Stimulated activated CD8-positive, alpha-beta memory T cell treated with anti-CD3 and anti-CD28 coated beads, Interleukin-7, amount 100 ng/mL, for 4 hours (primary cell): ENCODE data around the gene FILIP1.

ENCODE experiments used
- DNase-seq, 2 donors: peaks; one replicate each; pipeline ENCODE4 v3.0.0-alpha.2; 2020; ENCODE audit warnings: low read depth in 2 of 2

FILIP1 gene

DNA sequence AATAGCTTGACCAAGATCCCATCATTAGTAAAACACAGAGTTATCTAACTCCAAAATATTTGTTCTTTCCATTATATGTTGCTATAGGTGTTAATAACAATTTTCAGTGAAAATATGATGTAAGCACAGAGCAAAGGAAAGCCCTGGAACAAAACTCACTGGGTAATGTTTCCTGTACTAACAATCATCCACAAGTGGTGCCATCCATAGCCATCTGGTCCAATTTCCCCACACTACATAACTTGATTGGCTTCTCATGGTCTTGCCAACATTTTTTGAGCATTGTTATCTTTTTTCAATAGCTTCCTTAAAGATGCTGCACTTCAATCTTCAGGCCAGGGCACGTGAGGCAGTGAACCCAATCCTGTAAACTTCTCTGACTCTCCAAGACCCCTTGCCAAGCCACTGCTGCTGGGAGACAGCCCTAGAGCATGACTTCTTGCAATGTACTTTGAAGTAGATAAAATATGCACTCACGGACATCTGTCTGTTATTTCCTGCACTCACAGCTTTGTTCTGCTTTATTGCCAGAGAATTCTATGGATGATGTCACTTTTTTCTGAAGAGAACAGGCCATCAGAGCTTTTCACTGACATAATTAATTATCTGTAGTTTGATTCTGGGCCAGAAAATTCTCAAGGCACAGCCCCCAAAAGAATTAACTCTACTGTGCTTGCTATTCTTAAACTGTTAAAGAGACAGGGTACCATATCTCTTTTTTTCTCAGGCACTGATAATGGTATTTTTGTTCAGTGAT lies 111.5 kb downstream of the FILIP1 start:
- DNase-seq: no peak

DNA sequence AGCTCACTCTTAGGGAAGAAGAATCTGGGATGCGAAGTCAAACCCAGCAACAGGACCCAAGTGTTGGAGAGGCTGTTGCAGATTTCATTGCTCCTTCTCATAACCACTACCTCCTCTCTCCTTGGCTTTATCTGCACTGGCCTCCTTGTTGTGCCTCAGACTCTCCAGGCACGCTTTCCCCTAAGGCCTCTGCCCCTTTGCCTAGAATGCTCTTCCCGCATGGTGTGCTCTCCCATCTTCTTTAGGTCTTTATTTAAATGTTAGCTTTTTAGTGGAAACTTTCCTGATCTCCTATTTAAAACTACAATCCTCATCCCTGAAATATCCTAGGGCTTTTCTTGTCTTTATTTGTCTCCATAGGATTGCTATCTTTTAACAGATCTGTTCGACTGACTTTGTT lies 114.1 kb downstream of the FILIP1 start:
- DNase-seq: no peak

DNA sequence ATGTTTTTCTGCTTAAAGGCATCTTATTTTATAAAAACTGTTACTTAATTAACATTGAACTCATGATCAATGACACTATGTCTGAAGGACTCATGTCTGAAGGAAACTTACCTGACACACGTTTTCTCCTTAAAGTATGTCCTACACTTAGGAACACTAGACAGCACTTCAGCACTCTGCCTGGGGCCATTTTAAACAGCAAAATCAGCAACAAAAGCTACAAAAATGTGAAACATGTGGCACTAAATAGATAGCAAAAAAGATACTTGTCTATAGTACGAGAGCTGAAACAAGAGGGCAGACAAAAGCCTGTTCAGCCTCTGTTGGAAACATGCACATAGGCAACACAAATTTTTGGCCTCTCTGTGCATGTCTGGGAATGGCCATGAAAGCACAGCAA lies 115.5 kb downstream of the FILIP1 start:
- DNase-seq: no peak

DNA sequence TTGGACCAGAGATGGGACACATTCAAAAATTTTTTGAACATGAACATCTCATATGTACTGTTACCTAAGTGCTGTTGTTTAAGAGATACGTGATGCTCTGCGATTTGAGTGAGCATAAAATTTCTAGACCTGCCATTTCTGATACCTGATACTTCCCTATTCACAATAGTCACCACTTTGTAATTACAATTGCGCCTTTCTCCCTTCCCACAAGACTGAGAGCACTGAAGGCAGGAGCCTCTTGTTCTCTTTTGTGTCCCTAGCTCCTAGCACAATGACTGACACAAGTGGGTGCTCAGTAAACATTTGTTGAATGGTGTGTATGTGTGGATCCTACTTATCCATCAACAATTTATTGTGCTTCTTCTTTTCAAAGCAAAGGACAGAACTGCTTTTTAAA lies 116.2 kb downstream of the FILIP1 start:
- no peak for DNase-seq

DNA sequence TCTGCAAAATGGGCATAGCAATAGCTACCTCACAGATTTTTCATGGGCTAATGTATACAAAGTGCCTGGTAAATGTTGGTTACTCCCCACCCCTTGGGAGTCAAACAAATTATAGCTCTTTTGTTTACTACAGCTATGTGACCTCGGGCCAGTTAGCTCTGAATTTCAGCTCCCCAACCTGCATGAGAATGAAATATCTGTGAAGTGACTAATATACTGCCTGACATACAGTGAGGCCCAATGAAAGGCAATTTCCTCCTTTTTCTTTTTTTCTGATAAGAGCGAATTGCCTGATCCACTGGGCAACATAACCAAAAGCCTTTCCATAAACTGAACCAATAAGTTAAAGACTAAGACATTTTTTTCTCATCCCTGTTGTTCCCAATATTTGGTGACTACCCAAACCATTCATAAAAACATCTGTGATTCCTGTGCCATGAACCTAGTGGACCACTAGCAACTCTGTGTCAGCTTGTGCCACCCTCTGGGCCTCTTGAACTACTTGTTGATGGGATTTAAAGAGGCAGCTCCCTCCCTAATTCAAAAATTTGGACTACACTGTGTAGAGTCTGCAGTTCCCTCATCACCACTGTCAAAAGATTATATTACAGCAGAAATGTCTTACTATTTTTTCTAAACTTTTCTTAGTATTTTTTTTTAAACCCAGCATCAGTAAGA lies 117.1 kb downstream of the FILIP1 start:
- DNase-seq: no peak

DNA sequence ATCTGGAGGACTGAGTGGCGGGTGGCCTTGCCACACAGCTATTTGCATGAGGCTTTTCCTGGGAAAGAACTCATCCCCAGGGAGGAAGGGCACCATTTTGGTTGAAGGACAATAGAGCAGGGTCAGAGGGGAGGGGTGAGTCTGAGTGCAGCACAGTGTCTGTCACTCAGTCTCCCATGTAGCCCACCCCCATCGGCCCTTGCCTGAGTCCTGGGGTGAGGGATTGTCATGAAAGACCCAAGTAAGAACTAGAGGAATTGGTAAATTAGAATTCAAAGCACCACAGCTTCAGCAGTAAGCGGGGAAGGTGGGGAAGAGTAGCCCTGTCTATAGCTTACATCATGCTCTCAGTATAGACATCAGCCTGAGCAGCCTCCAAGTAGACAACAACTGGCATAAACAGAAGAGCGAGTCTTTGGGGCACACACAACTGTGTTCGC lies 118.6 kb downstream of the FILIP1 start:
- DNase-seq: no peak

DNA sequence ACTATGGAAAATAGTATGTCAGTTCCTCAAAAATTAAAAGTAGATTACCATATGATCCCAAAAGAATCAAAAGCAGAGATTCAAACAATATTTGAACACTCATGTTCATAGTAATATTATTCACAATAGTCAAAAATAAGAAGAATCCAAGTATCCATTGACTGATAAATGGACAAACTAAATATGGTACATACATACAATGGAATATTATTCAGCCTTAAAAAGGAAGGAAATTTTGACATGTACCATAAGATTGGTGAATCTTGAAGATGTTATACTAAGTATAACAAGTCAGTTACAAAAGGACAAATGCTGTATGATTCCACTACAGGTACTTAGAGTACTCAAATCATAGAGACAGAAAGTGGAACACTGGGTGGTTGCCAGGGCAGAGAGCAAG lies 120.7 kb downstream of the FILIP1 start:
- no peak for DNase-seq

DNA sequence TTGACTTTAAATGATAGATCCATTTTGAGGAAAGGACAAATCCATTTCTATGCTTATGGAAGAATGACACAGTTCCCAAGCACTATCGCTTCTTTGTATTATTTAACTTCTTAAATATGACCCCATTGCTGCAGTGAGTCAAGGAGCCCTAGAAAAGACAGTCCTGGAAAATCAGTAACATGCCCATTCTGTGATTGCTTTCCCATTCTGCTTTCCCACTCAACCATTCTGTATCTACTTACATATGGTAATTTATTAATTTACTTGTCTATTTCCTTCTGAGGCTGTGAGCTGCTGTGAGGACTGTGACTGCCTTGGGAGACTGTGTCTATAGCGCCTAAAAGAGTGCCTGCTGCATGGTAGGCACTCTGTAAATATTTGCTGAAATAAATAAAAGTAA lies 123.6 kb downstream of the FILIP1 start:
- no peak for DNase-seq

DNA sequence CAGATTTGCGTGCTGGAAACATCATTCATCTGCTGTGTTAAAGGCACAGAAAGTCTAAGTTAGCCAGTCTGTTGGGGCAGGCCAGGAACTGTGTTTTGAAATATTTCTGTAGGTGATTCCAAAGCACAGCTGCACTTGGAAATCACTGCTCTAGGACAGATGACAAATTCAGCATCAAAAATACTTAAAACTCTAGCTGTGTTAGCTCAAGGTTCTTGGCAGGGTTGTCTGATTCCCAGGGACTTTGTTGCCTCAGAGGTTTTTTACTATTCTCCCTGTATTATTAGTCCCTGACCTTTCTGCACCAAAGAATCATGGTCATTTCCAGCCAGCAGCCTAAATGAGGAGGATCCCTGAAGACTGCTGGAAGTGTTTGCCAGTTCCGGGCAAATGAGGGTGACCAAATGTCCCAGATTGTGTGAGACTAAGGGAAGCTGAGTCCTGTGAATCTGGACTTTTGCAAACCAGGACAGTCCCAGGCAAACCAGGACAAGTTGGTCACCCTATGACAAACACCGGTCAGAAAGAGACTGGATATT lies 124.7 kb downstream of the FILIP1 start:
- DNase-seq: no peak

DNA sequence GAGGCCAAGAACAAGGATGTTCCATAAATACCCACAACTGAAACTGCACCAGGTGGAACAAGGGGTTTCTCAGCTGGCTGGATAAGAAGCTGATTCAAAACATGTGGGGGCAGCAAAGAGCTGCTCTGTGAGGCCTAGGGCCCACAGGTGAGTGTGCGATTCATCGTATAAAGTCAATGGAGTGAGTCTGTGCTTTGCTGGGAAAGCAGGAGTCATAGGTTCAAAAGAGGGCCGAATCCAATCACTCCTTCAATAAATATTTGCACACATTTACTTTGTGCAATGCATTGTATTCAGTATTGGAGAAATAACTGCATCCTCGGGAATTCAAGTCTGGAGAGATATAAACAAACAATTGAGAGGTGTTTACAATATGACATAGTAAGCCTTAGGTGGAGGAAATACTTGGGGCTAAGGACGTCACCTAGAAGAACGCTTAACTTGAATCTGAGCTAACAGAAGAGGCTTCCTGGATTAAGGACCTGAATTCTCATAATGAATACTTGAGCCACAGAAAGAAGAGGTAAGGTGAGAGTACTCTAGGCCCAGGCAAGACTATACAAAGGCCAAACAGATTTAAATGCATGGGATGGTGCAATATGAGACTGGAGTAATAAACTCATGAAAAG lies 125.3 kb downstream of the FILIP1 start:
- DNase-seq: no peak

DNA sequence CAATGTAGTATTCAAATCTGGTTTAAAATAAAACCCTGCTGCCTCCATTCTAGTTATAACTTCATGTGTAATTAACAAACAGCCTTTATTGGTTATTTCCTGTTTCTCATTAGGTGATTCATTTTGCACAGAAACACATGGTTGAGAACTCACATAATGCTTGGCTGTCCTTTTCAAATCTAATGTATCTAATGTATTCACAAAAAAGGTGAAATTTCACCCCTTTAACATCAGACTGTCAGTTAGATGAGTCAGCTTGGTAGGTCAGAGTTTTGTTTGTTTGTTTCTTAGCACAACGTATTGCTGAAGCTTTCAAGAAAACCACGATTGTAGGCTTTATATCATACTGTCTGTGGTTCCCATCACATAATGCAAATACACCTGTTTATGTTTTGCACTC lies 130.3 kb downstream of the FILIP1 start:
- no peak for DNase-seq

DNA sequence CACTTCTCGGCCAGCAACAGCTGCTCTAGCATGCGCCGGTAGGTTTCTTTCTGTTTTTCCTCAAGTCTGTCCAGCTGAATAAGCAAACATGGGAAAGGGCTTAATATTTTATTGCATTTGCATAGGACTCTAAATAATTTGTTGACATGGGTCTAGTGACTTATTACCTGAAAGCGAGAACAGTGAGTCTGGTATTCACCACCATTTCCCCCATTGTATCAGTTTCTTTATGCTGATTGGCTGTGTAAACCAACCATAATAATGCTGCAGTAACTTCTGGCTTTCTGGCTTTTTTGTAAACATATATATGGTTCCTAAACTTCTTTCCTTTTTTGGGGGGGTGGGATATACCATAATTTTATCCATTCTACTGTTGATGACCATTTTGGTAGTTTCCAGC lies 140.0 kb downstream of the FILIP1 start:
- DNase-seq: no peak

DNA sequence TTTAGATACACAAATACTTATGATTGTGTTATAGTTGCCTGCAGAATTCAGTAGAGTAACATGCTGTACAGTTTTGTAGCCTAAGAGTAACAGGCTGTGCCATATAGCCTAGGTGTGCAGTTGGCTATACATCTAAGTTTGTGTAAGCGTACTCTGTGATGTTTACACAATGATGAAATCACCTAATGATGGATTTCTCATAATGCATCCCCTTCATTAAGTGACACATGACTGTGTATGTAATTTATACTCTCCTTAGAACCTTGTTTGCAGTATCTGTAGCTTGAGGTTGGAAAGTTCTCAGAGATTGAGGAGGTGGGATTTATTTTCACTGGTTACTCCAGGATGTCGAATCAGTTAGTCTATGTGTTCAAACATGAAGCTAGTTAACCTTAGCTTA lies 142.0 kb downstream of the FILIP1 start:
- no peak for DNase-seq

DNA sequence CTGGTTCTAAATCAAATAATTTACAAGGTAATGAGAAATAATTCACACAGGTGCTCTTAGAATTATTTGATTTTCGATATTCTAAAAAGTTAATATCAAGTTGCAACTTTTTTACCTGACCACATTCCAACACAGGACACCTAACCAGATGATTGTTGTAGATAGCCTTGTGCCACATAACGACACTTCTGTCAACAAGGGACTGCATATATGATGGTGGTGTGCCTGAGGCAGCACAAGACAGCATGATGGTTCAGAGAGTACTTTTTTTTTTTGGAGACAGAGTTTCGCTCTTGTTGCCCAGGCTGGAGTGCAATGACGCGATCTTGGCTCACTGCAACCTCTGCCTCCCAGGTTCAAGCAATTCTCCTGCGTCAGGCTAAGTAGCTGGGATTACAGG lies 142.8 kb downstream of the FILIP1 start:
- DNase-seq: no peak

DNA sequence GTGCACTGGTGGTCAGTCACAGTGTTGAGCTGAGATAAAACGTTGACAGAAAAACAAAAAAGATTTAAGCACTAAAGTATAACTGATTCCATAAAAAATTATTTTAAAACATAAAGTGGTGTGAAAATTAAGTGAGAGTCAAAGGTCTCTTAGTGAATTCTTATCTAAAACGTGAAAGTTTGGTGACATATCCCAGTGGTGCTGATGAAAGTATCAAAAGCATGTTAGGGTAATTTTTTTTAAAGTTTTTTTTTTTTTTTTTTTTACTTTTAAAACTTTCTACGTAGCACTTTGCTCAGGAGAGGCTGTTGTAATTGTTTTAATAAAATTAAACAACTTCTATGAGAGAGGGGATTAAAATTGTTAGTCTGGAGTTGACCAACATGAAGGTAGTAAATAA lies 143.4 kb downstream of the FILIP1 start:
- DNase-seq: no peak

DNA sequence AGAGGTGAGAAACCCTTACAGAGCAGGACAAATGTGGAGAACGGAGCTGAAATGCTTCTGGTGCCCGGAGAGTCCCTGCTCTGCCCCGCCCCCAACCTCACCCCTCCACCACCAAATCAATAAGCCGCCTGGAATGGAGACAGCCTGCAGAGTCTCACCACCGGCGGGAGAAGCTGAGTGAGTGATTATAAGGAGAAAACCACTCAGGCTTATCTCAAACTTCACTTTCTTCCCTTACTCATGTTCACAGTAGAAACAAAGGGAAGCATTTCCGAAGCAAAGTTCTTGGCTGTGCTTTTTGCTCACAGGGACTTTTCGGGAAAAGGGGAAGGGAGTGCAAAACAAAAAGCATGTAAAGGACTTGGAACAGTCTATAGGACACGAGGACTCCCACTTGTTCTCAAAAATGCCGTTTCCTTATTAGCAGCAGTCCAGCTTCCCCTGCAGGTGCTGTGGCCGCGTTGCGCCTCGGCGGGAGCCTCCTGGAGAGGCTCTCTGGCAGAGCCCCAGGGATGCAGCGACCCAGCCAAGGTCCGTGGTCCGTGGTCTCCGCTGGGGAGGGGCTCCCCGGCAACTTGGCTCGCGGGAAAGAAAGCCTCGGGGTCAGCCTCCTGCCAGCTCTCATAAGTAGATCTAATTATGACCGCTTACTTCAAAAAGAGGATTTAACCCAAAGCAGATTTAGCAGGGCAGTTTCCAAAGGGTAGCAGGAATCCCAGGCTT lies 144.2 kb downstream of the FILIP1 start:
- no peak for DNase-seq

DNA sequence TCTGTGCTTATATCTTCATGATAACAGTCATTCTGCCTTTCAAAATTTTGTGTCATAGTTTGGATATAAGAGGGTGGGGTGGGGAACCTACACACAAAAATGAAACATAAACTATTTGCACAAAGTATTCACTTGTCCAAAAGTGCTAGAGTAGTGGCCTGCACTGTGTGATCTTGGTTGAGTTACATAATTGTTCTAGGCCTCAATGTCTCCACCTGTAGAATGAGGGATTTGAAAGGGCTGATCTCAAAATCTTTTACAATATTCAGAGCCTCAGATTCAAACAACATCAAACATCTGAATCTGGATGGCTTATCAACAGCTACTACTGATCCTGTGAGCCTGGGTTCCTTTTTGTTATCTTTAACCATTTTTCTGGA lies 144.7 kb downstream of the FILIP1 start:
- no peak for DNase-seq

DNA sequence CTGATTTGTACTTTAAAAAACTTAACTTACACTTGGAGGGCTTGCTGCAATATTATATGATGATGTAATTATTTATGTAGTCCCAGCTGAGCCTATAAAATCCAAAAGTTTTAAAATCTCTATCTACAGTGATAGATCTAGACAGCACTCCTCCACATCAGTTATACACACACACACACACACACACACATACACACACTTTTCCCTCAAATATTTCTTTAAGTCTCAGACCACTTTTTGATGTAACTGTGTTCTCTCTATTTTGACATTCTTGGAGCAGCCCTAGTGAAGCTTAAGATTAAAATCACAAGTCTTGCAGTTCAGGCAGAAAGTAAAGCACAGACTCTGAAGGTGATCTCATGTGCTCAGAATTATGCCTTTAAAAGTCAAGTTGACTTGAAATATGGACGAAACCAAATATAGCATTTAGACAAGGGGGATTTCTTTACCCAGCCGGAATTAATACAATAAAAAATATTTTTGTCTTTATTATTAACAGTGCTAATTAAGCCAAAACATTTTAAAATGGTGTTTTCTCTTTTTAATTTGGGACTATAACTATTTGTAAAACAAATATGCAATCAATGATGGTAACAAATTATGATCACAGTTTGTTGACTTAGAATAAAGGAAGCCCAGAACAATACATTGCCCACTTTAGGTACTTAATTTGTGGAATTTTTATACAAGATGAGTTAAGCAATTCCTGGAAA lies 145.5 kb downstream of the FILIP1 start:
- DNase-seq: no peak

DNA sequence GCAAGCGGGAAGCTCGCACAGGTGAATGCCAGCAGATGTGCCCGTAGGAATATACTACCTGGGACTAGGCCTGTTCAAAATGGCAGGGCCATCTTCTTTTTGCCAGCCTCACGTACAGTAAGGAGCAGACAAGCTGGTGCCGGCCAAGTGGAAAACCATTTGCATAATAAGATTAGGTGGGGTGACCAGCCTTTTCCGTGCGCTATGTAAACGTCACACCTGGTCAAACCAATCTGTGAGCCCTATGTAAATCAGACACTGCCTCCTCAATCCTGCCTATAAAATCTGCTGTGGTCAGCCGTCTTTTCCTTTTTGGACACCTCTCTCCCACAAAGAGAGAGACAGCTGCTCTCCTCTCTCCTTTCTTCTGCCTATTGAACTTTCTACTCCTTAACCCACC lies 148.2 kb downstream of the FILIP1 start:
- DNase-seq: no peak

DNA sequence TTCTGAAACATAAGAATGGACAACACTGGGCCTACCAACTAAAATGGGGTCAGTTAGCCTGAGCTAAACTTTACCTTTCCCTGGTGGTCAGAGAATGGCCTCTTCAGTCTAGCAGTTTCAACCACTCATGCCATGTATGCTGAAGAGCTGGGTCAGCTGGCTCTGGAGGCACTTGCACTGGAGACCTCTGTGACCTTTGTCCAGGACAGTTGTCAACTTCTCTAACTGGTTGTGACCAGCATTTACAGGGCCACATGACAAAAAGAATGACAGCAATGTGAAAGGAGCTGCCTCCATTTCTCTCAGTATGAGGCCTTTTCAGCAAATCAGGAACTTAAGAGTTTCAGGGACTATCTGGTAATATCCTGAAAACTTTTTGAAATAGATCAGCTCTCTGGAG lies 149.1 kb downstream of the FILIP1 start:
- DNase-seq: no peak

DNA sequence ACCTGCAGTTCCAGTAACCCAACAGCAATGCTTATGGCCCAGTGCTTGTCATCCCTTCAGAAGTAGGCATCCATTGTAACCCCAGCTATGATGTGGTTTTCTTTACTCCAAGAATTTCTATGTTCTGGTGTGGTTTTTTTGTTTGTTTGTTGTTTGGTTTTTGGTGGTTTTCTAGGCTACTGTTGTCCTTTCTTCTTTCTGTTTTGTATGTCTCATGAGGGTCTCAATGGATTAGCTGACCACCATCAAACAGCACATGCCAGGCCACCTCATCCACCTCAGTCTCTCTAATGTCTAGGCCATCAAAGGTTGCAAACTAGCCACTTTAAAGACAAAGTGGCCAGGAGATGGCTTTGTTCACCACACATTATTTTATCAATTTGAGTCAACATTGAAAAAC lies 149.6 kb downstream of the FILIP1 start:
- no peak for DNase-seq
